Activated CD8-positive, alpha-beta T cell treated with anti-CD3 and anti-CD28 coated beads, Interleukin-2, amount 10 ng/mL, durations not matched to agents 7 days and 5 days (primary cell): ENCODE data around the gene ZBTB2. TPM values are rescaled to one million over a fixed set of nuclear protein-coding genes. Genes with fewer than 3 reads are reported as not detected.

Experiments used
- total RNA-seq, 2 experiments: library from RNA; stranded (reverse); gene quantifications; one replicate each; pipeline ENCODE4 v1.2.3, GENCODE V29; 2021

The ZBTB2 gene
- total RNA-seq, 2 experiments from 2014 or later = 24.0 to 25.6 TPM

Other genes with a start within 250 kb of the ZBTB2 start
- under 1 TPM; 0.05 to 0.08 TPM for gene AKAP12, start 151.6 kb downstream of the ZBTB2 start, total RNA-seq
- 10 to 100 TPM; 18.6 to 19.2 TPM for gene RMND1, start 60.6 kb upstream of the ZBTB2 start, total RNA-seq
- gene CCDC170, start 102.5 kb upstream of the ZBTB2 start, total RNA-seq = not detected